GM18861 (cell line): ENCODE measurements around the gene SGMS1.
"Not testable (repeated sequence)": the region's sequence is repeated elsewhere in the genome, so short reads cannot be mapped to it uniquely, and the experiment has no call there.

Experiments
- ATAC-seq: cut with Tn5 transposase; IDR thresholded peaks from one replicate; pipeline ENCODE4 v1.9.1; 2021; ENCODE audit not compliant: unreplicated experiment

SGMS1 gene

GRCh38 chr10:50286996-50287803 is 336.6 kb downstream of the SGMS1 start:
- no peak for ATAC-seq

GRCh38 chr10:50286517-50286916 is 337.2 kb downstream of the SGMS1 start:
- no peak for ATAC-seq

GRCh38 chr10:50281967-50282522 is 341.7 kb downstream of the SGMS1 start:
- no peak for ATAC-seq

GRCh38 chr10:50281210-50281966 is 342.4 kb downstream of the SGMS1 start:
- ATAC-seq = no peak

GRCh38 chr10:50280049-50280841 is 343.5 kb downstream of the SGMS1 start:
- ATAC-seq = no peak

- ATAC-seq = no peak
Observed at GRCh38 chr10:50279489-50279888, 344.3 kb downstream of the SGMS1 start.

GRCh38 chr10:50275650-50276235 is 348.0 kb downstream of the SGMS1 start:
- ATAC-seq = peak; percentile 67

GRCh38 chr10:50272531-50272930 is 351.2 kb downstream of the SGMS1 start:
- ATAC-seq = no peak

- ATAC-seq = no peak
Observed at GRCh38 chr10:50271564-50272250, 352.0 kb downstream of the SGMS1 start.

GRCh38 chr10:50267877-50268276 is 355.9 kb downstream of the SGMS1 start:
- not testable (repeated sequence) for ATAC-seq

- ATAC-seq = not testable (repeated sequence)
Observed at GRCh38 chr10:50262625-50263024, 361.1 kb downstream of the SGMS1 start.

GRCh38 chr10:50260791-50261281 is 362.9 kb downstream of the SGMS1 start:
- peak; percentile 99 for ATAC-seq
